HCT116 (cell line): ENCODE measurements around the gene RNASET2. TPM values are rescaled to one million over a fixed set of nuclear protein-coding genes. Genes with fewer than 3 reads are reported as not detected.

Experiments
- ATAC-seq: fragments of 200-7000 bp; cut with Tn5 transposase; 2 replicates; pipeline ENCODE4 v1.9.1; 2020; ENCODE audit warnings: mild to moderate bottlenecking, moderate library complexity
- BruUV-seq: library from RNA; stranded (reverse); fragments of 400-500 nt; replicated peaks from 2 replicates; lab custom pipeline; 2021; lab: Mats Ljungman, UMichigan
- CTCF ChIA-PET: fragments of 300-600 bp; sonication (Branson Sonifier 250); formaldehyde crosslinking; loops from one replicate; lab custom pipeline; 2021; ENCODE audit warnings: antibody characterized with exemption; lab: Charles Lee
- POLR2A ChIA-PET: fragments of 300-600, 350-600 bp; sonication (Branson Sonifier 250); formaldehyde crosslinking; loops from one replicate; lab custom pipeline; 2021; ENCODE audit warnings: antibody characterized with exemption; lab: Charles Lee
- RAD21 ChIA-PET, 2 experiments: fragments of 300-600 bp; sonication (Branson Sonifier 250); formaldehyde crosslinking; loops; one replicate each; lab custom pipeline; 2023; ENCODE audit warnings: low total read pairs in 2 of 2; ENCODE audit not compliant: uncharacterized antibody in 2 of 2, unreplicated experiment in 2 of 2, low non-redundant PET in 1 of 2; lab: Charles Lee
- DNase-seq: peaks from one replicate; pipeline ENCODE4 v3.0.0-alpha.2; 2010; ENCODE audit warnings: low read depth, low spot score
- H2AFZ ChIP-seq: fragments of 200-600 bp; shearing (Covaris generic), sonication (generic); 2 replicates; pipeline ENCODE4 v1.6.1; 2017; ENCODE audit warnings: low read depth, mixed run types, mixed read lengths, antibody characterized with exemption, low read length; ENCODE audit not compliant: poor library complexity, severe bottlenecking
- H3K27ac ChIP-seq: 2 replicates; pipeline ENCODE4 v1.5.1; 2012; ENCODE audit warnings: low read depth, low read length
- H3K27me3 ChIP-seq: fragments of 200-600 bp; sonication (generic); 2 replicates; pipeline ENCODE4 v1.6.1; 2016; ENCODE audit warnings: mixed run types, low read length, mixed read lengths; ENCODE audit not compliant: insufficient read depth
- H3K36me3 ChIP-seq, 2 experiments: fragments of 200-500 bp in 1 of 2; fragments of 200-600 bp in 1 of 2; sonication (Bioruptor generic) in 1 of 2; sonication (generic) in 1 of 2; 2 replicates each; pipeline versions ENCODE4 v1.5.1 to v1.6.1; 2014 to 2016; ENCODE audit warnings: low read length in 2 of 2, inconsistent platforms in 1 of 2, mixed read lengths in 1 of 2, mixed run types in 1 of 2; ENCODE audit not compliant: insufficient read depth in 2 of 2, control insufficient read depth in 1 of 2
- H3K4me1 ChIP-seq, 2 experiments: fragments of 200-600 bp in 1 of 2; sonication (generic) in 1 of 2; 2 replicates each; pipeline versions ENCODE4 v1.5.1 to v1.6.1; 2012 to 2017; ENCODE audit warnings: low read length in 2 of 2, inconsistent platforms in 1 of 2, mild to moderate bottlenecking in 1 of 2, mixed read lengths in 1 of 2, mixed run types in 1 of 2, moderate library complexity in 1 of 2; ENCODE audit not compliant: insufficient read depth in 2 of 2, control insufficient read depth in 1 of 2
- H3K4me2 ChIP-seq: fragments of 200-600 bp; sonication (generic); 2 replicates; pipeline ENCODE4 v1.6.1; 2017; ENCODE audit warnings: mixed run types, low read length, mixed read lengths
- H3K4me3 ChIP-seq, 2 experiments: fragments of 200-600 bp in 1 of 2; sonication (generic) in 1 of 2; replicated peaks in 1 of 2; 2 replicates each; pipeline ENCODE4 v1.5.1; 2011 to 2016; ENCODE audit warnings: low read length in 2 of 2, control low read depth in 1 of 2, low read depth in 1 of 2, mild to moderate bottlenecking in 1 of 2, mixed read lengths in 1 of 2, mixed run types in 1 of 2
- H3K79me2 ChIP-seq: fragments of 200-600 bp; sonication (generic); 2 replicates; pipeline ENCODE4 v1.6.1; 2017; ENCODE audit warnings: mild to moderate bottlenecking, mixed run types, low read length, moderate library complexity, mixed read lengths; ENCODE audit not compliant: insufficient read depth
- H3K9ac ChIP-seq: fragments of 200-600 bp; sonication (generic); 2 replicates; pipeline ENCODE4 v1.6.1; 2016; ENCODE audit warnings: low read length, mixed read lengths
- H3K9me2 ChIP-seq: fragments of 200-600 bp; sonication (generic), shearing (Covaris generic); 2 replicates; pipeline ENCODE4 v1.6.1; 2017; ENCODE audit warnings: mixed run types, mild to moderate bottlenecking, moderate library complexity; ENCODE audit not compliant: insufficient read depth
- H3K9me3 ChIP-seq, 2 experiments: fragments of 200-500 bp in 1 of 2; fragments of 200-600 bp in 1 of 2; sonication (Bioruptor generic) in 1 of 2; sonication (generic) in 1 of 2; 2 replicates each; pipeline ENCODE4 v1.6.1; 2014 to 2017; ENCODE audit warnings: low read length in 2 of 2, mixed read lengths in 2 of 2, inconsistent platforms in 1 of 2, low read depth in 1 of 2, mild to moderate bottlenecking in 1 of 2, mixed run types in 1 of 2, moderate library complexity in 1 of 2; ENCODE audit not compliant: control insufficient read depth in 1 of 2, insufficient read depth in 1 of 2
- H4K20me1 ChIP-seq: fragments of 200-600 bp; sonication (generic), shearing (Covaris generic); 2 replicates; pipeline ENCODE4 v1.6.1; 2017; ENCODE audit warnings: mixed run types, mild to moderate bottlenecking, moderate library complexity; ENCODE audit not compliant: insufficient read depth
- CEBPB ChIP-seq: IDR thresholded peaks from 2 replicates; pipeline ENCODE4 v1.6.1; 2012; ENCODE audit warnings: low read depth
- CTCF ChIP-seq, 3 experiments: fragments of 200-600 bp in 1 of 3; sonication (generic) in 1 of 3; IDR thresholded peaks in 2 of 3; conservative IDR thresholded peaks in 1 of 3; 2 replicates each; pipeline ENCODE4 v1.5.1; 2012 to 2017; ENCODE audit warnings: low read depth in 2 of 3, low read length in 2 of 3, antibody characterized with exemption in 1 of 3, borderline replicate concordance in 1 of 3, control low read depth in 1 of 3, mild to moderate bottlenecking in 1 of 3, mixed read lengths in 1 of 3, mixed run types in 1 of 3, moderate library complexity in 1 of 3; ENCODE audit not compliant: insufficient read depth in 1 of 3
- EGR1 ChIP-seq: IDR thresholded peaks from 2 replicates; pipeline ENCODE4 v1.6.1; 2012; ENCODE audit warnings: low read depth
- EZH2phosphoT487 ChIP-seq: fragments of 200-600 bp; IDR thresholded peaks from 2 replicates; pipeline ENCODE4 v1.6.1; 2018; ENCODE audit warnings: antibody characterized with exemption, borderline replicate concordance
- JUND ChIP-seq: IDR thresholded peaks from 2 replicates; pipeline ENCODE4 v1.6.1; 2012
- POLR2A ChIP-seq: IDR thresholded peaks from 2 replicates; pipeline ENCODE4 v1.7.0; 2011; ENCODE audit warnings: borderline replicate concordance; ENCODE audit not compliant: insufficient read depth, insufficient read length; ENCODE audit errors: extremely low read depth
- POLR2AphosphoS5 ChIP-seq: IDR thresholded peaks from 2 replicates; pipeline ENCODE4 v1.6.1; 2011; ENCODE audit warnings: mild to moderate bottlenecking, low read depth, low read length, moderate library complexity
- RAD21 ChIP-seq: IDR thresholded peaks from 2 replicates; pipeline ENCODE4 v1.6.1; 2012; ENCODE audit warnings: low read depth, mild to moderate bottlenecking
- SIN3A ChIP-seq: IDR thresholded peaks from 2 replicates; pipeline ENCODE4 v1.6.1; 2012; ENCODE audit warnings: low read depth
- SRF ChIP-seq: IDR thresholded peaks from 2 replicates; pipeline ENCODE4 v1.6.1; 2012; ENCODE audit warnings: low read depth
- ZBTB33 ChIP-seq: IDR thresholded peaks from 2 replicates; pipeline ENCODE4 v1.6.1; 2011; ENCODE audit warnings: mild to moderate bottlenecking, low read length, moderate library complexity; ENCODE audit not compliant: insufficient replicate concordance; ENCODE audit errors: extremely low read depth
- ZFX ChIP-seq: fragments of 450-650 bp; IDR thresholded peaks from 2 replicates; pipeline ENCODE4 v1.6.1; 2017
- ZNF274 ChIP-seq: fragments of 200-500 bp; sonication (Bioruptor generic); IDR thresholded peaks from 2 replicates; pipeline ENCODE4 v1.6.1; 2014; ENCODE audit warnings: mild to moderate bottlenecking, low read depth, low read length, inconsistent platforms
- intact Hi-C: fragments of 100-400 bp; cut with micrococcal nuclease; formaldehyde crosslinking; loops from 2 replicates; pipeline ENCODE4 v1.10.0; 2022
- total RNA-seq: library from RNA; stranded (reverse); gene quantifications from one replicate; pipeline ENCODE4 v1.2.1, GENCODE V29; 2021; ENCODE audit not compliant: unreplicated experiment

The RNASET2 gene
- total RNA-seq, 1 experiment from 2014 or later, result 32.8 TPM

GRCh38 chr6:166977621-166978525 lies 21.5 kb upstream of the RNASET2 start:
- no peaks in the 10 kb centered on the region for H4K20me1 ChIP-seq
- H3K27me3 ChIP-seq, result no peaks in the 10 kb centered on the region
- no peak overlapping the region for H3K4me2 ChIP-seq
- H3K9ac ChIP-seq, result no peak overlapping the region
- H3K9me3 ChIP-seq, result no peaks in the 10 kb centered on the region
- no peak overlapping the region for H3K4me3 ChIP-seq
- no peak for DNase-seq
- no peak overlapping the region for H3K27ac ChIP-seq
- ChIA-PET RAD21 (no interaction called here), CTCF (no interaction called here), POLR2A (no interaction called here)
- intact Hi-C loops, result no loop called here
- no TSS peak for BruUV-seq
- no peaks in the 10 kb centered on the region for H3K79me2 ChIP-seq
- no peaks in the 10 kb centered on the region for H3K9me2 ChIP-seq
- H3K4me1 ChIP-seq, result no peaks in the 10 kb centered on the region
- H3K36me3 ChIP-seq, result no peaks in the 10 kb centered on the region
- ATAC-seq, result no peak
- TF ChIP-seq ZFX (no peak), CTCF (IDR thresholded peaks at IDR 0.05 in 2 of 3, conservative IDR thresholded peaks at IDR 0.05 in 1 of 3; ENCODE audit: borderline replicate concordance in 1 of 3, insufficient read depth in 1 of 3, low read depth in 2 of 3, low read length in 2 of 3) (no peak), POLR2A (no peak), CEBPB (no peak), ZBTB33 (no peak), RAD21 (no peak), EZH2phosphoT487 (no peak), ZNF274 (no peak), POLR2AphosphoS5 (no peak), EGR1 (no peak), SIN3A (no peak), SRF (no peak), JUND (no peak)
- TF ChIP-seq, all 23 proteins: peak for 0
- H2AFZ ChIP-seq, result no peak overlapping the region
